ENCODE data around the gene CXCR1. TPM values are rescaled to one million over a fixed set of nuclear protein-coding genes. Genes with fewer than 3 reads are reported as not detected.

CXCR1 gene
- total RNA-seq, 1 donor from 2014 or later = not detected

GRCh38 chr2:218137514-218137913 lies 29.2 kb downstream of the CXCR1 start:
- TF ChIP-seq EZH2phosphoT487 (IDR thresholded peaks at IDR 0.05) (no peak), EZH2 (IDR thresholded peaks at IDR 0.05) (no peak), CTCF (IDR thresholded peaks at IDR 0.05) (no peak)
- Histone ChIP-seq H3K36me3 (no peaks in the 10 kb centered on the region), H3K79me2 (ENCODE audit: low read depth) (no peaks in the 10 kb centered on the region), H3K4me1 (no peaks in the 10 kb centered on the region), H4K20me1 (ENCODE audit: low read depth) (no peaks in the 10 kb centered on the region), H3K27ac (no peak overlapping the region), H3K27me3 (no peaks in the 10 kb centered on the region), H3K4me3 (no peak overlapping the region), H3K9me3 (ENCODE audit: low read depth) (no peaks in the 10 kb centered on the region), H3K4me2 (no peak overlapping the region), H3F3A (ENCODE audit: low read depth) (no peaks in the 10 kb centered on the region), H3K9ac (no peak overlapping the region), H2AFZ (replicated peaks) (peak overlapping the region; percentile 65)
- H3K9me3 Mint-ChIP-seq = peaks cover 2% of the 10 kb centered on the region
- no peak overlapping the region for H3K4me3 Mint-ChIP-seq
- H3K27me3 Mint-ChIP-seq (ENCODE audit: insufficient read depth, low read depth) = peaks cover 3% of the 10 kb centered on the region
- no peaks in the 10 kb centered on the region for H3K36me3 Mint-ChIP-seq
- no peaks in the 10 kb centered on the region for H3K4me1 Mint-ChIP-seq
- no peak overlapping the region for H3K27ac Mint-ChIP-seq
- no peak for DNase-seq (ENCODE audit: low spot score)

GRCh38 chr2:218130822-218131221 lies 35.9 kb downstream of the CXCR1 start:
- Mint-ChIP-seq H3K4me1 (peaks cover 8% of the 10 kb centered on the region), H3K27me3 (ENCODE audit: insufficient read depth, low read depth) (peaks cover 6% of the 10 kb centered on the region), H3K4me3 (no peak overlapping the region), H3K9me3 (peaks cover 2% of the 10 kb centered on the region), H3K27ac (no peak overlapping the region), H3K36me3 (no peaks in the 10 kb centered on the region)
- Histone ChIP-seq H3K27ac (no peak overlapping the region), H3K9me3 (ENCODE audit: low read depth) (no peaks in the 10 kb centered on the region), H3K36me3 (no peaks in the 10 kb centered on the region), H3K4me1 (peaks cover 16% of the 10 kb centered on the region), H3K79me2 (ENCODE audit: low read depth) (no peaks in the 10 kb centered on the region), H3K27me3 (no peaks in the 10 kb centered on the region), H3K4me3 (no peak overlapping the region), H3F3A (ENCODE audit: low read depth) (peaks cover 7% of the 10 kb centered on the region), H4K20me1 (ENCODE audit: low read depth) (no peaks in the 10 kb centered on the region), H3K9ac (no peak overlapping the region), H2AFZ (replicated peaks) (no peak overlapping the region), H3K4me2 (no peak overlapping the region)
- TF ChIP-seq EZH2phosphoT487 (IDR thresholded peaks at IDR 0.05) (no peak), CTCF (IDR thresholded peaks at IDR 0.05) (no peak), EZH2 (IDR thresholded peaks at IDR 0.05) (no peak)
- DNase-seq (ENCODE audit: low spot score) = no peak

GRCh38 chr2:218130377-218130776 lies 36.4 kb downstream of the CXCR1 start:
- H3K9me3 Mint-ChIP-seq = no peaks in the 10 kb centered on the region
- peaks cover 7% of the 10 kb centered on the region for H3F3A ChIP-seq (ENCODE audit: low read depth)
- no peak overlapping the region for H2AFZ ChIP-seq (replicated peaks)
- H3K36me3 ChIP-seq = no peaks in the 10 kb centered on the region
- TF ChIP-seq EZH2phosphoT487 (IDR thresholded peaks at IDR 0.05) = no peak
- TF ChIP-seq EZH2 (IDR thresholded peaks at IDR 0.05) = no peak
- no peak for TF ChIP-seq CTCF (IDR thresholded peaks at IDR 0.05)
- H3K4me1 Mint-ChIP-seq = peaks cover 10% of the 10 kb centered on the region
- no peaks in the 10 kb centered on the region for H3K9me3 ChIP-seq (ENCODE audit: low read depth)
- peaks cover 6% of the 10 kb centered on the region for H3K27me3 Mint-ChIP-seq (ENCODE audit: insufficient read depth, low read depth)
- peaks cover 18% of the 10 kb centered on the region for H3K4me1 ChIP-seq
- no peaks in the 10 kb centered on the region for H3K36me3 Mint-ChIP-seq
- no peak overlapping the region for H3K4me3 ChIP-seq
- DNase-seq (ENCODE audit: low spot score) = no peak
- no peaks in the 10 kb centered on the region for H4K20me1 ChIP-seq (ENCODE audit: low read depth)
- no peaks in the 10 kb centered on the region for H3K79me2 ChIP-seq (ENCODE audit: low read depth)
- no peak overlapping the region for H3K4me2 ChIP-seq
- H3K4me3 Mint-ChIP-seq = no peak overlapping the region
- no peak overlapping the region for H3K9ac ChIP-seq
- no peak overlapping the region for H3K27ac Mint-ChIP-seq
- no peak overlapping the region for H3K27ac ChIP-seq
- H3K27me3 ChIP-seq = no peaks in the 10 kb centered on the region

All from neural progenitor cell (in vitro differentiated cells).